Stomach (tissue), 4 donors: ENCODE measurements around the gene LRP2BP.

Source experiments
- CTCF ChIP-seq, 7 experiments: fragments of 450-650 bp in 4 of 7; fragments of 200-600 bp in 3 of 7; sonication (generic) in 3 of 7; IDR thresholded peaks; one replicate each; pipeline ENCODE4 v1.5.1; 2016 to 2019; ENCODE audit warnings: antibody characterized with exemption in 7 of 7, control low read depth in 2 of 7, mild to moderate bottlenecking in 1 of 7
- EP300 ChIP-seq: sonication (generic); formaldehyde crosslinking; IDR thresholded peaks from one replicate; pipeline ENCODE4 v1.6.1; 2017; ENCODE audit warnings: antibody characterized with exemption
- POLR2A ChIP-seq, 4 donors: fragments of 450-650 bp; IDR thresholded peaks; one replicate each; pipeline ENCODE4 v1.6.1; 2016; ENCODE audit warnings: antibody characterized with exemption in 4 of 4, control low read depth in 2 of 4, mild to moderate bottlenecking in 1 of 4, moderate library complexity in 1 of 4
- POLR2AphosphoS5 ChIP-seq, 3 donors: sonication (generic); formaldehyde crosslinking; IDR thresholded peaks; one replicate each; pipeline ENCODE4 v1.6.1; 2016; ENCODE audit warnings: antibody characterized with exemption in 3 of 3

GRCh38 chr4:185390941-185391340 is 4.8 kb downstream of the LRP2BP start:
- TF ChIP-seq POLR2A (IDR thresholded peaks at IDR 0.05) (no peak), CTCF (IDR thresholded peaks at IDR 0.05) (no peak), POLR2AphosphoS5 (IDR thresholded peaks at IDR 0.05) (no peak), EP300 (no peak)
